RWPE2 (cell line): ENCODE measurements around the gene GDF2.

Experiments
- ATAC-seq: fragments of 200-7000 bp; cut with Tn5 transposase; 3 replicates; pipeline ENCODE4 v1.9.1; 2021; ENCODE audit warnings: low read depth
- DNase-seq: peaks from one replicate; pipeline ENCODE4 v3.0.0-alpha.2; 2020; ENCODE audit warnings: low spot score
- H3K27ac ChIP-seq: fragments of 450-650 bp; 2 replicates; pipeline ENCODE4 v1.5.1; 2017; ENCODE audit warnings: mild to moderate bottlenecking; ENCODE audit not compliant: poor library complexity, severe bottlenecking
- H3K27me3 ChIP-seq: fragments of 250-450 bp; sonication (Bioruptor Pico); 2 replicates; pipeline ENCODE4 v1.5.1; 2021; ENCODE audit warnings: mild to moderate bottlenecking, moderate library complexity; ENCODE audit not compliant: insufficient read depth, poor library complexity, severe bottlenecking
- H3K36me3 ChIP-seq: fragments of 250-450 bp; sonication (Bioruptor Pico); 2 replicates; pipeline ENCODE4 v1.5.1; 2020; ENCODE audit warnings: low read depth, mild to moderate bottlenecking, moderate library complexity
- H3K4me1 ChIP-seq: fragments of 250-450 bp; sonication (Bioruptor Pico); 2 replicates; pipeline ENCODE4 v1.5.1; 2021; ENCODE audit warnings: mild to moderate bottlenecking, moderate library complexity; ENCODE audit not compliant: insufficient read depth, poor library complexity, severe bottlenecking
- H3K4me3 ChIP-seq: fragments of 250-450 bp; sonication (Bioruptor Pico); 2 replicates; pipeline ENCODE4 v1.5.1; 2021; ENCODE audit warnings: mild to moderate bottlenecking, moderate library complexity; ENCODE audit not compliant: severe bottlenecking
- H3K9me3 ChIP-seq: fragments of 250-450 bp; sonication (Bioruptor Pico); 2 replicates; pipeline ENCODE4 v1.5.1; 2021; ENCODE audit warnings: mild to moderate bottlenecking, moderate library complexity; ENCODE audit not compliant: severe bottlenecking
- TF ChIP-seq, protein P1 (sequence below): fragments of 450-650 bp; IDR thresholded peaks from one replicate; pipeline ENCODE4 v1.5.1; 2017; ENCODE audit warnings: mild to moderate bottlenecking, moderate library complexity; ENCODE audit not compliant: poor library complexity, severe bottlenecking

GDF2 gene

DNA sequence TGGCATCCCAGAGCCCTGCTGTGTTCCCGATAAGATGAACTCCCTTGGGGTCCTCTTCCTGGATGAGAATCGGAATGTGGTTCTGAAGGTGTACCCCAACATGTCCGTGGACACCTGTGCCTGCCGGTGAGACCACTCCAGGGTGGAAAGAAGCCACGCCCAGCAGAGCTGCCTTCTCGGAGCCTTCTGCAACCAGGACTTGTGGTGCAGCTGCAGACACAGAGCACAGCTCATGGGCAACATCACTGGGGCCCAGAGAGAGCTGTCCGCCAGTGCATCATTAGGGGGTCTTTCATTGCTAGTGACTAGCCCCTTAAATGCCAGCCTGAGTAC lies 9.6 kb upstream of the GDF2 start:
- no peak overlapping the region for H3K27ac ChIP-seq
- no peaks in the 10 kb centered on the region for H3K4me1 ChIP-seq
- DNase-seq (no peak), ATAC-seq (no peak)
- TF ChIP-seq, protein P1, sequence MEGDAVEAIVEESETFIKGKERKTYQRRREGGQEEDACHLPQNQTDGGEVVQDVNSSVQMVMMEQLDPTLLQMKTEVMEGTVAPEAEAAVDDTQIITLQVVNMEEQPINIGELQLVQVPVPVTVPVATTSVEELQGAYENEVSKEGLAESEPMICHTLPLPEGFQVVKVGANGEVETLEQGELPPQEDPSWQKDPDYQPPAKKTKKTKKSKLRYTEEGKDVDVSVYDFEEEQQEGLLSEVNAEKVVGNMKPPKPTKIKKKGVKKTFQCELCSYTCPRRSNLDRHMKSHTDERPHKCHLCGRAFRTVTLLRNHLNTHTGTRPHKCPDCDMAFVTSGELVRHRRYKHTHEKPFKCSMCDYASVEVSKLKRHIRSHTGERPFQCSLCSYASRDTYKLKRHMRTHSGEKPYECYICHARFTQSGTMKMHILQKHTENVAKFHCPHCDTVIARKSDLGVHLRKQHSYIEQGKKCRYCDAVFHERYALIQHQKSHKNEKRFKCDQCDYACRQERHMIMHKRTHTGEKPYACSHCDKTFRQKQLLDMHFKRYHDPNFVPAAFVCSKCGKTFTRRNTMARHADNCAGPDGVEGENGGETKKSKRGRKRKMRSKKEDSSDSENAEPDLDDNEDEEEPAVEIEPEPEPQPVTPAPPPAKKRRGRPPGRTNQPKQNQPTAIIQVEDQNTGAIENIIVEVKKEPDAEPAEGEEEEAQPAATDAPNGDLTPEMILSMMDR, result no peak
- no peak overlapping the region for H3K4me3 ChIP-seq
- no peaks in the 10 kb centered on the region for H3K27me3 ChIP-seq
- no peaks in the 10 kb centered on the region for H3K36me3 ChIP-seq
- H3K9me3 ChIP-seq, result no peaks in the 10 kb centered on the region

DNA sequence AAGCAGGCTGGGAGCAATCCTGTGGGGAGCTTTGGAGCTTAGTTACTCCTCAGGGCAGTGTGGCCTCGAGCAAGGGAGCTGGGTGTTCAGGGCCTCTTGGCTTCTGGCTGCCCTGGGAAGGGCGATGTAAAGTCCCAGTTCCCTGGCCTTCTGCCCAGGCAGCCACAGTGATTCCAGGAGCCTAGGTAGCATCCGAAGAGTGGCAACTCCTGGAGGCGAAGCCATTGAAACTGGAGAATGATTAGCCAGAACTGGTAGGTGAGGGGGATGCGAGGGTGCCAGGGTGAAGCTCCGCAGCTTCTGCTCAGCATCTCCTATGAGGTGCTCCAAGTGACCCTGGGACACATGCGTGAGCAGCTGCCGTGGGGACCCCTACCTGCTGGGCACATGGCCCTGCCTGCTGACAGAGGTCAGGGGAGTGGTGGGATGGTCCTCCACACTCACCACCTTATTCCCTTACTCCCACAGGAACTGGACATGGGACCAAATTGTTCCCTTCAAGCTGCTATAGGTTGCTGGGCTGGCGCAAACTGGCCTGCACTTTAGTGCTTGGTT lies 7.8 kb upstream of the GDF2 start:
- H3K4me3 ChIP-seq, result no peak overlapping the region
- TF ChIP-seq, protein P1, result no peak
- no peak overlapping the region for H3K27ac ChIP-seq
- no peaks in the 10 kb centered on the region for H3K27me3 ChIP-seq
- no peaks in the 10 kb centered on the region for H3K4me1 ChIP-seq
- ATAC-seq (no peak), DNase-seq (peak; percentile 19)
- H3K9me3 ChIP-seq, result no peaks in the 10 kb centered on the region
- H3K36me3 ChIP-seq, result no peaks in the 10 kb centered on the region

DNA sequence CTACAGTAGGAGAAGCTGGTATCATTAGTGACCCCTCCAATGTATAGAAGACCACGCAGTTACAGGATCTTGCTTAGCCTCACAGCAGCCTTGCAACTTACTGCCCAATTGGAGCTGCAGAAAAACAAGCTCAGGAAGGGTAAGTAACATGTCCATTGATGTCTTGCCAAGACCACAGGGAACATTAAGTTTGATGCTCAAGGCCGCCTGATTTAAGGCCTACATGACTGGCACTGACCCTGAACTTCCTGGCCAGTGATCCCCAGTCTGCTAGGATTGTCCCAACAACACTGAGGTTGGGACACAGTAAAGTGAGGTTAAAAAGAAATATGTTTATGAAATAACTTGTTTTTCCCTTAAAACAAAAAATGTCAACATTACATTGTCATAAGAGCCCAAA lies 6.8 kb upstream of the GDF2 start:
- H3K36me3 ChIP-seq, result no peaks in the 10 kb centered on the region
- ATAC-seq, result no peak
- TF ChIP-seq, protein P1, result no peak
- no peak overlapping the region for H3K27ac ChIP-seq
- H3K9me3 ChIP-seq, result no peaks in the 10 kb centered on the region
- H3K4me3 ChIP-seq, result no peak overlapping the region
- no peaks in the 10 kb centered on the region for H3K27me3 ChIP-seq
- H3K4me1 ChIP-seq, result no peaks in the 10 kb centered on the region
- peak; percentile 3 for DNase-seq

DNA sequence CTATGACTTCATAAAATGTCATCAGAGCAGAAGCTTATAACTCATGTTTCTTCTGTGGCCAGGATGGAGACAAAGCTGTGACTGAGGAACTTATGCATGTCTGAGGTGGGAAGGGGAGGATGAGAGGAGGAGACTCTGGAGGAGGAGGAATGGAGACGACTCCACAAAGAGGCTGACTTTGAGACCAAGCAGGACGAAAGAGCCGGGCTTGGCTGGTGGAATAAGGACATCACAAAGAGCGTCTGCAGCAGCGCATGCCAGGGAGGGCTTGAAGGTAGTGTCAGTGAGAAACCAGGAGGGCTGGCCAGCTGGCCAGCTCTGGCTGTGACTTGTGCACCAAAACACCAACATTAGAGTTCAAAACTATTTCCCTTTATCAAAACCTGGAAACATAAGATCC lies 6.1 kb upstream of the GDF2 start:
- no peaks in the 10 kb centered on the region for H3K36me3 ChIP-seq
- H3K4me3 ChIP-seq, result no peak overlapping the region
- DNase-seq (peak; percentile 32), ATAC-seq (no peak)
- no peaks in the 10 kb centered on the region for H3K4me1 ChIP-seq
- no peaks in the 10 kb centered on the region for H3K9me3 ChIP-seq
- no peak overlapping the region for H3K27ac ChIP-seq
- H3K27me3 ChIP-seq, result no peaks in the 10 kb centered on the region
- TF ChIP-seq, protein P1, result no peak

DNA sequence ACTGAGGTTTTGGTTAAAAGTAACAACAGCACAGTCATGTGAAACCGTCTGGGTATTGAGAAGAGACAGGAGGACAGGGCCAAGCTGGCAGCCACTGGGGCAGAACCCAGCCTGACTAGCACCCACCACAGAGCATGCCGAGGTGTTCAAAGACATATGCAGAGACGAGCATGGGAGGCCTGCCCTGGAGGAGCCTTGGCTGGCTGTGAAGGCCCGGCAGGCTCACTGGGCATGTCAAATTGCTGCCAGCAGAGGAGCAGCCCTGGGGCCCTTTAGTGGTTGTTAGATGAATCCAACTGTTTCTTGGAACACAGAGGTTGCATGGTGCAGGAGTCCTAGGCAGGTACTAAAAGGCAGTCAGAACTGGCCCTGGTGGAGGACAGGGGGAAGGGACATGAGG lies 5.0 kb upstream of the GDF2 start:
- Histone ChIP-seq H3K27me3 (no peaks in the 10 kb centered on the region), H3K36me3 (no peaks in the 10 kb centered on the region), H3K4me3 (no peak overlapping the region), H3K9me3 (no peaks in the 10 kb centered on the region), H3K27ac (no peak overlapping the region), H3K4me1 (no peaks in the 10 kb centered on the region)
- peak; percentile 36 for DNase-seq
- ATAC-seq, result no peak
- TF ChIP-seq, protein P1, result no peak
